Pulmonary artery endothelial cell (primary cell): ENCODE data around the gene APRT. TPM values are rescaled to one million over a fixed set of nuclear protein-coding genes. Genes with fewer than 3 reads are reported as not detected.

Source experiments
- DNase-seq: peaks from one replicate; pipeline ENCODE4 v3.0.0-alpha.2; 2011; ENCODE audit warnings: low read depth, low spot score
- total RNA-seq: library from RNA; depleted of rRNA; stranded (reverse); fragments of >200 nt; gene quantifications from 2 replicates; pipeline ENCODE4 v1.2.3, GENCODE V29; 2014

The APRT gene
- total RNA-seq, 1 donor from 2014 or later: 142 TPM

- DNase-seq: no peak
Observed at GRCh38 chr16:88842308-88842756, 30.6 kb upstream of the APRT start.

GRCh38 chr16:88841521-88842307 is 30.0 kb upstream of the APRT start:
- no peak for DNase-seq

- DNase-seq: no peak
Observed at GRCh38 chr16:88840600-88841215, 29.0 kb upstream of the APRT start.

GRCh38 chr16:88839745-88840599 is 28.2 kb upstream of the APRT start:
- no peak for DNase-seq

GRCh38 chr16:88839026-88839529 is 27.4 kb upstream of the APRT start:
- no peak for DNase-seq

- DNase-seq: no peak
Observed at GRCh38 chr16:88838566-88838965, 26.8 kb upstream of the APRT start.

- DNase-seq: no peak
Observed at GRCh38 chr16:88837806-88838205, 26.1 kb upstream of the APRT start.

GRCh38 chr16:88836791-88837190 is 25.1 kb upstream of the APRT start:
- DNase-seq: no peak

GRCh38 chr16:88835818-88836217 is 24.1 kb upstream of the APRT start:
- DNase-seq: no peak

GRCh38 chr16:88835383-88835782 is 23.7 kb upstream of the APRT start:
- no peak for DNase-seq

- DNase-seq: no peak
Observed at GRCh38 chr16:88834670-88835069, 22.9 kb upstream of the APRT start.

- DNase-seq: no peak
Observed at GRCh38 chr16:88833086-88833485, 21.4 kb upstream of the APRT start.

- DNase-seq: no peak
Observed at GRCh38 chr16:88831838-88832237, 20.1 kb upstream of the APRT start.

GRCh38 chr16:88830783-88831182 is 19.1 kb upstream of the APRT start:
- no peak for DNase-seq

GRCh38 chr16:88830258-88830657 is 18.5 kb upstream of the APRT start:
- no peak for DNase-seq

- no peak for DNase-seq
Observed at GRCh38 chr16:88828711-88829110, 17.0 kb upstream of the APRT start.

- no peak for DNase-seq
Observed at GRCh38 chr16:88827727-88828126, 16.0 kb upstream of the APRT start.

GRCh38 chr16:88826070-88826840 is 14.5 kb upstream of the APRT start:
- DNase-seq: no peak

- no peak for DNase-seq
Observed at GRCh38 chr16:88825146-88825545, 13.4 kb upstream of the APRT start.

GRCh38 chr16:88824256-88825077 is 12.7 kb upstream of the APRT start:
- DNase-seq: no peak
